HepG2 (cell line): ENCODE data around the gene P4HB. TPM values are rescaled to one million over a fixed set of nuclear protein-coding genes. Genes with fewer than 3 reads are reported as not detected.
A peak's percentile ranks its signal among the peaks of the same experiment; 100 is the strongest.

Experiments used
- AGO2 ChIP-seq: fragments of 200-400 bp; formaldehyde crosslinking; optimal IDR thresholded peaks from 2 replicates; pipeline ENCODE3; 2017; ENCODE audit warnings: mild to moderate bottlenecking, low read depth, low read length, moderate library complexity
- ARNT2 ChIP-seq: sonication (generic); formaldehyde crosslinking; IDR thresholded peaks from 2 replicates; pipeline ENCODE4 v1.8.0; 2022; ENCODE audit warnings: mild to moderate bottlenecking, low read depth, missing genetic modification reagents, moderate library complexity
- CREB1 ChIP-seq, 2 experiments: fragments of 450-650 bp in 1 of 2; IDR thresholded peaks; 2 replicates each; pipeline ENCODE4 v1.6.1; 2016 to 2017; ENCODE audit warnings: control low read depth in 1 of 2, mild to moderate bottlenecking in 1 of 2, missing compliant biosample characterization in 1 of 2, missing genetic modification characterization in 1 of 2
- GATAD1 ChIP-seq: IDR thresholded peaks from 2 replicates; pipeline ENCODE4 v1.6.1; 2016; ENCODE audit warnings: missing genetic modification reagents, missing compliant biosample characterization
- GPN1 ChIP-seq: sonication (generic); formaldehyde crosslinking; IDR thresholded peaks from 2 replicates; pipeline ENCODE4 v1.5.1; 2020; ENCODE audit warnings: missing genetic modification reagents, borderline replicate concordance
- JUND ChIP-seq: sonication (generic); formaldehyde crosslinking; IDR thresholded peaks from 2 replicates; pipeline ENCODE4 v1.8.0; 2022; ENCODE audit warnings: mild to moderate bottlenecking, missing genetic modification reagents
- KAT7 ChIP-seq: IDR thresholded peaks from 2 replicates; pipeline ENCODE4 v1.6.1; 2018; ENCODE audit warnings: borderline replicate concordance, missing compliant biosample characterization
- MYC ChIP-seq: sonication (generic); formaldehyde crosslinking; IDR thresholded peaks from 2 replicates; pipeline ENCODE4 v1.9.0; 2021; ENCODE audit warnings: missing genetic modification reagents, borderline replicate concordance
- NFKBIZ ChIP-seq: IDR thresholded peaks from 2 replicates; pipeline ENCODE4 v1.6.1; 2018; ENCODE audit warnings: missing genetic modification reagents, missing compliant biosample characterization
- PITX1 ChIP-seq: sonication (generic); formaldehyde crosslinking; IDR thresholded peaks from 2 replicates; pipeline ENCODE4 v1.5.1; 2020; ENCODE audit warnings: mild to moderate bottlenecking, missing genetic modification reagents
- SIX4 ChIP-seq: sonication (generic); formaldehyde crosslinking; IDR thresholded peaks from 2 replicates; pipeline ENCODE4 v1.4.0; 2020; ENCODE audit warnings: missing genetic modification reagents
- SNAI1 ChIP-seq: sonication (generic); formaldehyde crosslinking; IDR thresholded peaks from 2 replicates; pipeline ENCODE4 v1.5.0; 2020; ENCODE audit warnings: mild to moderate bottlenecking, missing genetic modification reagents, borderline replicate concordance
- SOX6 ChIP-seq, 2 experiments: fragments of 450-650 bp in 1 of 2; sonication (generic) in 1 of 2; formaldehyde crosslinking in 1 of 2; IDR thresholded peaks; 2 replicates each; pipeline versions ENCODE4 v1.4.0 to v1.6.1; 2017 to 2020; ENCODE audit warnings: antibody characterized with exemption in 1 of 2, mild to moderate bottlenecking in 1 of 2, missing genetic modification reagents in 1 of 2
- ZBTB38 ChIP-seq: sonication (generic); formaldehyde crosslinking; IDR thresholded peaks from 2 replicates; pipeline ENCODE4 v1.5.1; 2020; ENCODE audit warnings: mild to moderate bottlenecking, missing genetic modification reagents
- ZBTB42 ChIP-seq: sonication (generic); formaldehyde crosslinking; IDR thresholded peaks from 2 replicates; pipeline ENCODE4 v1.5.0; 2020; ENCODE audit warnings: mild to moderate bottlenecking, missing genetic modification reagents
- ZNF496 ChIP-seq: sonication (generic); formaldehyde crosslinking; IDR thresholded peaks from 2 replicates; pipeline ENCODE4 v1.8.1; 2023; ENCODE audit warnings: mild to moderate bottlenecking, moderate library complexity, missing genetic modification reagents; ENCODE audit not compliant: insufficient replicate concordance
- ZNF552 ChIP-seq: sonication (generic); formaldehyde crosslinking; IDR thresholded peaks from 2 replicates; pipeline ENCODE4 v1.9.0; 2022; ENCODE audit warnings: missing genetic modification reagents, mild to moderate bottlenecking, borderline replicate concordance
- ZNF569 ChIP-seq: sonication (generic); formaldehyde crosslinking; IDR thresholded peaks from 2 replicates; pipeline ENCODE4 v1.5.0; 2020; ENCODE audit warnings: mild to moderate bottlenecking, missing genetic modification reagents, moderate library complexity, borderline replicate concordance
- ZNF678 ChIP-seq: sonication (generic); formaldehyde crosslinking; IDR thresholded peaks from 2 replicates; pipeline ENCODE4 v1.4.0; 2020; ENCODE audit warnings: mild to moderate bottlenecking, missing genetic modification reagents
- ZNF776 ChIP-seq: sonication (generic); formaldehyde crosslinking; IDR thresholded peaks from 2 replicates; pipeline ENCODE4 v1.4.0; 2020; ENCODE audit warnings: mild to moderate bottlenecking, missing genetic modification reagents
- polyA plus RNA-seq, 8 experiments: library from polyadenylated mRNA; depleted of rRNA in 3 of 8; stranded (reverse) in 7 of 8; unstranded in 1 of 8; fragments of >200 nt; fragmentation: Illumina TruSeq in 4 of 8; extraction: Trizol in 4 of 8; gene quantifications; 2 replicates each; pipeline versions ENCODE4 v1.2.1 to v1.2.3, GENCODE V29; 2011 to 2016; ENCODE audit warnings: low read depth in 4 of 8, missing spikeins in 1 of 8, mixed read lengths in 1 of 8; ENCODE audit not compliant: insufficient read depth in 1 of 8
- total RNA-seq, 5 experiments: library from RNA; depleted of rRNA; stranded (reverse); fragments of >200 nt; fragmentation: Illumina TruSeq; extraction: Trizol; gene quantifications; 2 replicates each; pipeline ENCODE4 v1.2.3, GENCODE V29; 2016; ENCODE audit warnings: low read depth in 1 of 5
- TF ChIP-seq, protein P1 (sequence below): sonication (generic); formaldehyde crosslinking; IDR thresholded peaks from 2 replicates; pipeline ENCODE4 v1.5.0; 2020; ENCODE audit warnings: mild to moderate bottlenecking, missing genetic modification reagents, borderline replicate concordance
- TF ChIP-seq, protein P2 (sequence below): sonication (generic); formaldehyde crosslinking; IDR thresholded peaks from 2 replicates; pipeline ENCODE4 v1.8.1; 2023; ENCODE audit warnings: mild to moderate bottlenecking, missing genetic modification reagents
- TF ChIP-seq, protein P3 (sequence below): sonication (generic); formaldehyde crosslinking; IDR thresholded peaks from 2 replicates; pipeline ENCODE4 v1.8.1; 2023; ENCODE audit warnings: mild to moderate bottlenecking, moderate library complexity, missing genetic modification reagents
- TF ChIP-seq, protein P4 (sequence below): sonication (generic); formaldehyde crosslinking; IDR thresholded peaks from 2 replicates; pipeline ENCODE4 v1.5.0; 2020; ENCODE audit warnings: missing genetic modification reagents

The P4HB gene
- total and polyA plus RNA-seq, 2 of the 13 experiments (the other 11 are each of a cell fraction or from before 2014, with no cell fraction given): 185 to 782 TPM

DNA sequence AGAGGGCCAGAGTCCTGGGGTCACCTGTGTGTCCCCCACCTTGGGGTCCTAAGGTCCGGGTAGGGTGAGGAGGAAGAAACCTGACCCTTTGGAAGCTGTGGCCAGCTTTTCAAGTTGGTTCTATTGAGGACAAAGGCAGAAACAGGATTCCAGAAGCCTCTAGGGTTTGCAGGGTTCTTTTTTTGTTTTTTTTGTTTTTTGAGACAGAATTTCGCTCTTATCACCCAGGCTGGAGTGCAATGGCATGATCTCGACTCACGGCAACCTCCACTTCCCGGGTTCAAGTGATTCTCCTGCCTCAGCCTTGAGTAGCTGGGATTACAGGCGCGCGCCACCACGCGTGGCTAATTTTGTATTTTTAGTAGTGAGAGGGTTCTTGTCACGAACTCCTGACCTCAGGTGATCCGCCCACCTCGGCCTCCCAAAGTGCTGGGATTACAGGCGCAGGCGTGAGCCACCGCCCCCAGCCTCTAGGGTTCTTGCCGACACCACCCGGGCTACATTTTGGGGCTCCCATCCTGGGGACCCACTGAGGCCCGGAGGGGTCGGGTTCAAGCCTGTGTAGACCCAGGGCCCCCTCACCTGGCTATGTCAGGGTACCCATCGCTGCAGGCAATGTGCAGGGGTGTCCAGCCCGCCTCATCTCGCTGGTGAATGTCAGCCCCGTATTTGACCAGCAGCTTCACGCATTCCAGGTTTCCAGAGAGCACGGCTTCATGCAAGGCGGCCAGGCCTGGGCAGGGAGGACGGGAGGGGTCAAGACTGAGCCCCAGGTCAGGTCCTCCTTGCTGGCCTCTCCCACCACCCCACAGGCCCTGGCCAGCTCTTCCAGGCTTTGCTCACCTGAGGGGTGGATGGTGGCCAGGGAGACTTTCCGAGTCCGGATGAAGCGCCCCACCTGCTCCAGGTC lies 26.2 kb downstream of the P4HB start (continued):
- TF ChIP-seq, protein P1, sequence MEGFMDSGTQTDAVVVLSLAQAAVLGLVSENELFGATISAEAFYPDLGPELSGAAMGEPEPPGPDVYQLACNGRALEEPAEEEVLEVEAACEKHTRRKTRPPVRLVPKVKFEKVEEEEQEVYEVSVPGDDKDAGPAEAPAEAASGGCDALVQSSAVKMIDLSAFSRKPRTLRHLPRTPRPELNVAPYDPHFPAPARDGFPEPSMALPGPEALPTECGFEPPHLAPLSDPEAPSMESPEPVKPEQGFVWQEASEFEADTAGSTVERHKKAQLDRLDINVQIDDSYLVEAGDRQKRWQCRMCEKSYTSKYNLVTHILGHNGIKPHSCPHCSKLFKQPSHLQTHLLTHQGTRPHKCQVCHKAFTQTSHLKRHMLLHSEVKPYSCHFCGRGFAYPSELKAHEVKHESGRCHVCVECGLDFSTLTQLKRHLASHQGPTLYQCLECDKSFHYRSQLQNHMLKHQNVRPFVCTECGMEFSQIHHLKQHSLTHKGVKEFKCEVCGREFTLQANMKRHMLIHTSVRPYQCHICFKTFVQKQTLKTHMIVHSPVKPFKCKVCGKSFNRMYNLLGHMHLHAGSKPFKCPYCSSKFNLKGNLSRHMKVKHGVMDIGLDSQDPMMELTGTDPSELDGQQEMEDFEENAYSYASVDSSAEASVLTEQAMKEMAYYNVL: no peak
- TF ChIP-seq SOX6 (IDR thresholded peaks at IDR 0.05): no peak
- TF ChIP-seq SOX6 (CRISPR knock-in tag; IDR thresholded peaks at IDR 0.05): 0 out of 2 replicates have a peak, but pooled peaks have one; percentile 5
- peak; percentile 80; the same call in 1 of the 2 replicates for TF ChIP-seq SNAI1 (CRISPR knock-in tag)
- TF ChIP-seq ARNT2 (CRISPR knock-in tag): no peak
- no peak for TF ChIP-seq KAT7 (CRISPR knock-in tag)
- TF ChIP-seq ZNF496: no peak
- no peak for TF ChIP-seq ZNF678 (CRISPR knock-in tag)
- TF ChIP-seq, protein P2, sequence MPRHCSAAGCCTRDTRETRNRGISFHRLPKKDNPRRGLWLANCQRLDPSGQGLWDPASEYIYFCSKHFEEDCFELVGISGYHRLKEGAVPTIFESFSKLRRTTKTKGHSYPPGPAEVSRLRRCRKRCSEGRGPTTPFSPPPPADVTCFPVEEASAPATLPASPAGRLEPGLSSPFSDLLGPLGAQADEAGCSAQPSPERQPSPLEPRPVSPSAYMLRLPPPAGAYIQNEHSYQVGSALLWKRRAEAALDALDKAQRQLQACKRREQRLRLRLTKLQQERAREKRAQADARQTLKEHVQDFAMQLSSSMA (CRISPR knock-in tag): no peak
- peak; percentile 94 for TF ChIP-seq ZBTB38
- 0 out of 2 replicates have a peak, but pooled peaks have one; percentile 32 for TF ChIP-seq ZNF776 (CRISPR knock-in tag)
- TF ChIP-seq GATAD1 (CRISPR knock-in tag): 0 out of 2 replicates have a peak, but pooled peaks have one; percentile 2
- 0 out of 2 replicates have a peak, but pooled peaks have one; percentile 39 for TF ChIP-seq ZNF552
- TF ChIP-seq SIX4: no peak
- no peak for TF ChIP-seq PITX1 (CRISPR knock-in tag)
- TF ChIP-seq MYC: peak; percentile 43; the same call in 1 of the 2 replicates
- TF ChIP-seq GPN1 (CRISPR knock-in tag): no peak
- no peak for TF ChIP-seq NFKBIZ (CRISPR knock-in tag)
- peak; percentile 82 for TF ChIP-seq AGO2
- TF ChIP-seq CREB1 (IDR thresholded peaks at IDR 0.05): no peak
- peak; percentile 54; the same call in 1 of the 2 replicates for TF ChIP-seq CREB1 (CRISPR knock-in tag; IDR thresholded peaks at IDR 0.05)
- TF ChIP-seq JUND (CRISPR knock-in tag): no peak
- TF ChIP-seq, protein P3, sequence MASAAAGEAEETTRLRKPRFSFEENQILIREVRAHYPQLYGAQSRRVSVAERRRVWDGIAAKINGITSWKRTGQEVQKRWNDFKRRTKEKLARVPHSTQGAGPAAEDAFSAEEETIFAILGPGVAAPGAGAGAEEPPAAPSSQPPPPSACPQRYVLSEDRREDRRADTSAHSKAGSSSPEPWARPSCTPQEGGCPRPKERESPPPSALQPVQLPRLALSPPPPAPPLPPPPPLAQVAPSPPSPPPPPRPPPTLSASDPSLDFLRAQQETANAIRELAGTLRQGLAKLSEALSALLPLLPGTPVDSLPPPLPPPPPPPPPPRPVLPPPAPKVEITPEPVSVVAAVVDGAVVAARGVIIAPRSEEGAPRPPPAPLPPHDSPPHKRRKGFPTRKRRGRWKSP (CRISPR knock-in tag): no peak
- TF ChIP-seq, protein P4, sequence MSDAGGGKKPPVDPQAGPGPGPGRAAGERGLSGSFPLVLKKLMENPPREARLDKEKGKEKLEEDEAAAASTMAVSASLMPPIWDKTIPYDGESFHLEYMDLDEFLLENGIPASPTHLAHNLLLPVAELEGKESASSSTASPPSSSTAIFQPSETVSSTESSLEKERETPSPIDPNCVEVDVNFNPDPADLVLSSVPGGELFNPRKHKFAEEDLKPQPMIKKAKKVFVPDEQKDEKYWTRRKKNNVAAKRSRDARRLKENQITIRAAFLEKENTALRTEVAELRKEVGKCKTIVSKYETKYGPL (CRISPR knock-in tag): no peak
- 0 out of 2 replicates have a peak, but pooled peaks have one; percentile 68 for TF ChIP-seq ZBTB42 (CRISPR knock-in tag)
- TF ChIP-seq ZNF569 (CRISPR knock-in tag): no peak
